Measurements from ENCODE around the gene RALGPS1.
"Not testable (repeated sequence)": the region's sequence is repeated elsewhere in the genome, so short reads cannot be mapped to it uniquely, and the experiment has no call there.

RALGPS1 gene

GRCh38 chr9:127158786-127159324 is 244.3 kb downstream of the RALGPS1 start:
- DNase-seq (ENCODE audit: low read depth), result no peak

GRCh38 chr9:127159325-127159801 is 244.8 kb downstream of the RALGPS1 start:
- peak; percentile 88 for DNase-seq (ENCODE audit: low read depth)

GRCh38 chr9:127159949-127160610 is 245.5 kb downstream of the RALGPS1 start:
- no peak for DNase-seq (ENCODE audit: low read depth)

- no peak for DNase-seq (ENCODE audit: low read depth)
These were observed 246.6 kb downstream of the RALGPS1 start for GRCh38 chr9:127161081-127161624.

- peak; percentile 72 for DNase-seq (ENCODE audit: low read depth)
These were observed 247.7 kb downstream of the RALGPS1 start for GRCh38 chr9:127162046-127162863.

GRCh38 chr9:127162864-127163365 is 248.3 kb downstream of the RALGPS1 start:
- peak; percentile 12 for DNase-seq (ENCODE audit: low read depth)

GRCh38 chr9:127163409-127163808 is 248.8 kb downstream of the RALGPS1 start:
- peak; percentile 92 for DNase-seq (ENCODE audit: low read depth)

- no peak for DNase-seq (ENCODE audit: low read depth)
These were observed 250.5 kb downstream of the RALGPS1 start for GRCh38 chr9:127165116-127165515.

- DNase-seq (ENCODE audit: low read depth), result no peak
These were observed 251.5 kb downstream of the RALGPS1 start for GRCh38 chr9:127166111-127166510.

GRCh38 chr9:127166651-127167524 is 252.3 kb downstream of the RALGPS1 start:
- DNase-seq (ENCODE audit: low read depth), result peak; percentile 20

GRCh38 chr9:127167560-127168326 is 253.2 kb downstream of the RALGPS1 start:
- DNase-seq (ENCODE audit: low read depth), result no peak

- no peak for DNase-seq (ENCODE audit: low read depth)
These were observed 254.4 kb downstream of the RALGPS1 start for GRCh38 chr9:127168756-127169574.

- no peak for DNase-seq (ENCODE audit: low read depth)
These were observed 254.9 kb downstream of the RALGPS1 start for GRCh38 chr9:127169575-127169883.

- no peak for DNase-seq (ENCODE audit: low read depth)
These were observed 255.5 kb downstream of the RALGPS1 start for GRCh38 chr9:127170103-127170502.

- DNase-seq (ENCODE audit: low read depth), result no peak
These were observed 256.1 kb downstream of the RALGPS1 start for GRCh38 chr9:127170652-127171051.

- DNase-seq (ENCODE audit: low read depth), result not testable (repeated sequence)
These were observed 256.8 kb downstream of the RALGPS1 start for GRCh38 chr9:127171348-127171747.

GRCh38 chr9:127172066-127172707 is 257.6 kb downstream of the RALGPS1 start:
- DNase-seq (ENCODE audit: low read depth), result peak; percentile 46

GRCh38 chr9:127173063-127173462 is 258.5 kb downstream of the RALGPS1 start:
- no peak for DNase-seq (ENCODE audit: low read depth)
